Endodermal cell (in vitro differentiated cells): ENCODE measurements around the gene DONSON. TPM values are rescaled to one million over a fixed set of nuclear protein-coding genes. Genes with fewer than 3 reads are reported as not detected.

ENCODE experiments used
- DNase-seq: peaks from one replicate; pipeline ENCODE4 v3.0.0-alpha.2; 2017
- H3K27ac ChIP-seq: 2 replicates; pipeline ENCODE4 v1.5.1; 2013; ENCODE audit warnings: mild to moderate bottlenecking, low read depth, low read length, moderate library complexity
- H3K27me3 ChIP-seq: 2 replicates; pipeline ENCODE4 v1.6.1; 2013; ENCODE audit warnings: mild to moderate bottlenecking, low read length, moderate library complexity; ENCODE audit not compliant: insufficient read depth, control insufficient read depth, poor library complexity, severe bottlenecking
- H3K36me3 ChIP-seq: 2 replicates; pipeline ENCODE4 v1.7.0; 2013; ENCODE audit warnings: mild to moderate bottlenecking, low read length, moderate library complexity; ENCODE audit not compliant: control insufficient read depth, insufficient read depth
- H3K4me1 ChIP-seq: one replicate; pipeline ENCODE4 v1.7.0; 2013; ENCODE audit warnings: low read length; ENCODE audit not compliant: control insufficient read depth, insufficient read depth
- H3K4me3 ChIP-seq: 2 replicates; pipeline ENCODE4 v1.5.1; 2013; ENCODE audit warnings: mild to moderate bottlenecking, low read length, moderate library complexity
- H3K9ac ChIP-seq: 2 replicates; pipeline ENCODE4 v1.6.1; 2013; ENCODE audit warnings: mild to moderate bottlenecking, low read length, moderate library complexity; ENCODE audit not compliant: poor library complexity, severe bottlenecking; ENCODE audit errors: extremely low read depth
- H3K9me3 ChIP-seq: 2 replicates; pipeline ENCODE4 v1.6.1; 2013; ENCODE audit warnings: mild to moderate bottlenecking, low read length, moderate library complexity; ENCODE audit not compliant: control insufficient read depth
- H3K27ac Mint-ChIP-seq: 2 replicates; pipeline ENCODE4 v1.8.0; 2020; ENCODE audit warnings: mixed read lengths
- H3K27me3 Mint-ChIP-seq: 2 replicates; pipeline ENCODE4 v1.8.0; 2021; ENCODE audit warnings: mild to moderate bottlenecking, mixed read lengths; ENCODE audit not compliant: insufficient read depth
- H3K36me3 Mint-ChIP-seq: 2 replicates; pipeline ENCODE4 v1.8.0; 2020; ENCODE audit warnings: low read depth, mixed read lengths
- H3K4me1 Mint-ChIP-seq: 2 replicates; pipeline ENCODE4 v1.8.0; 2020; ENCODE audit warnings: mixed read lengths
- H3K4me3 Mint-ChIP-seq: 2 replicates; pipeline ENCODE4 v1.8.0; 2020; ENCODE audit warnings: mild to moderate bottlenecking, moderate library complexity, mixed read lengths
- H3K9me3 Mint-ChIP-seq: 2 replicates; pipeline ENCODE4 v1.8.0; 2020; ENCODE audit warnings: mild to moderate bottlenecking, mixed read lengths
- WGBS, 2 experiments: methylation state at CpG; one replicate each; pipeline versions ENCODE4 v1.1.5 to v1.1.7; 2013; ENCODE audit warnings: missing lambda C conversion rate in 2 of 2, mixed read lengths in 1 of 2; ENCODE audit not compliant: insufficient coverage in 1 of 2, insufficient read length in 1 of 2; 5-methylcytosine and 5-hydroxymethylcytosine counted together
- total RNA-seq, 2 donors: library from RNA; stranded (reverse); fragmentation: NEBNext Ultra II Directional in 1 of 2; extraction: Animal tissue kit (Norgen Biotek cat#: 25700) in 1 of 2; gene quantifications; 2 replicates in 1 of 2; 3 replicates in 1 of 2; pipeline ENCODE4 v1.2.1, GENCODE V29; 2021
- TF ChIP-seq, protein P1 (sequence below): fragments of 200-600 bp; sonication (generic); conservative IDR thresholded peaks from 2 replicates; pipeline ENCODE4 v1.5.0; 2021; ENCODE audit warnings: antibody characterized with exemption, mild to moderate bottlenecking

DONSON gene
- total RNA-seq, 2 donors from 2014 or later, result 26.2 to 41.9 TPM

DNA sequence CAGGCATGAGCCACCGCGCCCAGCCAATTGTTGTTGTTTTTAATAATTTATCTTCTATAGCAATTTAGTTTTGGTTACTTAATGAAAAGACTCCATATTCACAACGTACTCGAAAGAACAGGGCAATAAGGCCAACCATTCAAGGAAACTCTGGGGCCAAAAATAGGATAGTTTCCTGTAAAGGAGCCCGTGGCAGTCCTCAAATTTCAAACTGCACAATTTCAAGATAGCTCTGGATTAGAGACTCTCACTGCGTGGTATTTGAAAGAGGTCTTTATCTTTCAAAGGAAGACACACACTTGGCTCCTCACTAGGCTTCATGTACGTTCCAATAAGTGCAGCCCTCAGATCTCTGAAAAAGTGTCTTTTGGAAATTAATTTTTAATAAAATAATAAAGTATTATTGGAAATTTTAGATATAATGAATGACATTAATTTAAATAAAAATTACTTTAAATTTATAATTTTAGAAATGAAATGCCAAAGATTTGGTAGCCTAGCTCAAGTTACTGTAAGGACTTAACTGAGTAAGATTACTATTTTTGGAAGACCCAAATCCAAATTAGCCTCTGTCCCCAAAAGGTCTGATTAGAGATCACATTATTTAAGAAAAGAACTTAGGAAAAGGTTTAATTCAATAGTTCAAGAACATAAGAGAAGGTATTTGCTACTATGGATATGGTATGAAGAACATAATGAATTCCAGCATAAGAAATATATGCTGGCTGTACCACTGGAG lies 22.7 kb upstream of the DONSON start:
- Histone ChIP-seq H3K27me3 (no peaks in the 10 kb centered on the region), H3K4me1 (no peaks in the 10 kb centered on the region), H3K4me3 (no peak overlapping the region), H3K9me3 (no peaks in the 10 kb centered on the region), H3K9ac (no peak overlapping the region), H3K27ac (no peak overlapping the region), H3K36me3 (peaks cover 44% of the 10 kb centered on the region)
- Mint-ChIP-seq H3K36me3 (peaks cover 22% of the 10 kb centered on the region), H3K4me3 (no peak overlapping the region), H3K9me3 (no peaks in the 10 kb centered on the region), H3K4me1 (no peaks in the 10 kb centered on the region), H3K27ac (no peak overlapping the region), H3K27me3 (no peaks in the 10 kb centered on the region)
- TF ChIP-seq, protein P1, sequence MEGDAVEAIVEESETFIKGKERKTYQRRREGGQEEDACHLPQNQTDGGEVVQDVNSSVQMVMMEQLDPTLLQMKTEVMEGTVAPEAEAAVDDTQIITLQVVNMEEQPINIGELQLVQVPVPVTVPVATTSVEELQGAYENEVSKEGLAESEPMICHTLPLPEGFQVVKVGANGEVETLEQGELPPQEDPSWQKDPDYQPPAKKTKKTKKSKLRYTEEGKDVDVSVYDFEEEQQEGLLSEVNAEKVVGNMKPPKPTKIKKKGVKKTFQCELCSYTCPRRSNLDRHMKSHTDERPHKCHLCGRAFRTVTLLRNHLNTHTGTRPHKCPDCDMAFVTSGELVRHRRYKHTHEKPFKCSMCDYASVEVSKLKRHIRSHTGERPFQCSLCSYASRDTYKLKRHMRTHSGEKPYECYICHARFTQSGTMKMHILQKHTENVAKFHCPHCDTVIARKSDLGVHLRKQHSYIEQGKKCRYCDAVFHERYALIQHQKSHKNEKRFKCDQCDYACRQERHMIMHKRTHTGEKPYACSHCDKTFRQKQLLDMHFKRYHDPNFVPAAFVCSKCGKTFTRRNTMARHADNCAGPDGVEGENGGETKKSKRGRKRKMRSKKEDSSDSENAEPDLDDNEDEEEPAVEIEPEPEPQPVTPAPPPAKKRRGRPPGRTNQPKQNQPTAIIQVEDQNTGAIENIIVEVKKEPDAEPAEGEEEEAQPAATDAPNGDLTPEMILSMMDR, result no peak
- 94 to 100% methylated on average over 2 to 5 of the region's 7 CpGs for WGBS, 2 experiments
- DNase-seq, result no peak

- no peak overlapping the region for H3K27ac Mint-ChIP-seq
- TF ChIP-seq, protein P1, result no peak
- H3K36me3 Mint-ChIP-seq, result peaks cover 16% of the 10 kb centered on the region
- 82% methylated on average over 1 of the region's 1 CpG; no CpG with 5 or more reads in 1 of the 2 experiments for WGBS, 2 experiments
- Histone ChIP-seq H3K4me1 (no peaks in the 10 kb centered on the region), H3K9ac (no peak overlapping the region), H3K27ac (no peak overlapping the region), H3K27me3 (no peaks in the 10 kb centered on the region), H3K4me3 (no peak overlapping the region), H3K9me3 (no peaks in the 10 kb centered on the region), H3K36me3 (peaks cover 44% of the 10 kb centered on the region)
- no peaks in the 10 kb centered on the region for H3K27me3 Mint-ChIP-seq
- DNase-seq, result no peak
- no peaks in the 10 kb centered on the region for H3K4me1 Mint-ChIP-seq
- no peaks in the 10 kb centered on the region for H3K9me3 Mint-ChIP-seq
- H3K4me3 Mint-ChIP-seq, result no peak overlapping the region
Observed at GRCh38 chr21:33608559-33608958, 20.1 kb upstream of the DONSON start.

DNA sequence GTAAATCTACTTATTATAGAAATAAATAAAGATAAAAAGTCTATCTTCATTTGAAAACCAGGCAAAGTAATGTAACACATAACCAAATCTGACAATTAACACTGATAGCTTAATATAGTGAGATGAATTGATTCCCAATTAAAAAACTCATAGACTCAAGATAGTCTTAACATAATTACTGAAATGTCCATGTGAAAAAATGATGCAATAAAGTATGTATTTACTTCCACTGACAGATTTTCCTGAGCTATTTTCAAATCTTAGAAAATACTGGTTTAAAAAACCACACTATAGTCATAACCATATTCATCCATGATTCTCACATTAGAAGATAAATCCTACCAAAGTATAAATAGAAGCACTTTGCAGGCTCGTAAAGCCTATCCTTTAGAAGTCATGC lies 9.6 kb upstream of the DONSON start:
- peaks cover 67% of the 10 kb centered on the region for H3K36me3 ChIP-seq
- H3K4me1 ChIP-seq, result no peaks in the 10 kb centered on the region
- no peaks in the 10 kb centered on the region for H3K27me3 ChIP-seq
- Mint-ChIP-seq H3K36me3 (peaks cover 35% of the 10 kb centered on the region), H3K9me3 (no peaks in the 10 kb centered on the region), H3K27ac (no peak overlapping the region), H3K4me3 (no peak overlapping the region), H3K27me3 (no peaks in the 10 kb centered on the region), H3K4me1 (no peaks in the 10 kb centered on the region)
- H3K4me3 ChIP-seq, result no peak overlapping the region
- no peak for DNase-seq
- no peak overlapping the region for H3K27ac ChIP-seq
- 100% methylated on average over 1 of the region's 1 CpG; no CpG with 5 or more reads in 1 of the 2 experiments for WGBS, 2 experiments
- TF ChIP-seq, protein P1, result no peak
- no peak overlapping the region for H3K9ac ChIP-seq
- H3K9me3 ChIP-seq, result no peaks in the 10 kb centered on the region
